H9 (cell line): ENCODE data around the gene PCOLCE2. TPM values are rescaled to one million over a fixed set of nuclear protein-coding genes. Genes with fewer than 3 reads are reported as not detected.

Source experiments
- DNase-seq: peaks from one replicate; pipeline ENCODE4 v3.0.0-alpha.2; 2017
- H2AFZ ChIP-seq: one replicate; pipeline ENCODE4 v1.6.1; 2013; ENCODE audit warnings: mild to moderate bottlenecking, low read length, control low read depth, moderate library complexity
- H2AK5ac ChIP-seq: 2 replicates; pipeline ENCODE4 v1.6.1; 2013; ENCODE audit warnings: low read length, control low read depth, mixed read lengths; ENCODE audit not compliant: insufficient read length
- H2BK120ac ChIP-seq: one replicate; pipeline ENCODE4 v1.6.1; 2013; ENCODE audit warnings: low read depth, mild to moderate bottlenecking, low read length, control low read depth, inconsistent platforms; ENCODE audit not compliant: poor library complexity, severe bottlenecking
- H2BK12ac ChIP-seq: 2 replicates; pipeline ENCODE4 v1.6.1; 2013; ENCODE audit warnings: low read length, control low read depth, mixed read lengths, low read depth; ENCODE audit not compliant: insufficient read length
- H2BK15ac ChIP-seq: 2 replicates; pipeline ENCODE4 v1.6.1; 2013; ENCODE audit warnings: low read depth, low read length, control low read depth
- H2BK20ac ChIP-seq: one replicate; pipeline ENCODE4 v1.6.1; 2013; ENCODE audit warnings: low read depth, mild to moderate bottlenecking, low read length, control low read depth, inconsistent platforms; ENCODE audit not compliant: poor library complexity, severe bottlenecking
- H2BK5ac ChIP-seq: 2 replicates; pipeline ENCODE4 v1.6.1; 2013; ENCODE audit warnings: low read length, control low read depth, mixed read lengths; ENCODE audit not compliant: insufficient read length
- H3K14ac ChIP-seq: 2 replicates; pipeline ENCODE4 v1.6.1; 2013; ENCODE audit warnings: low read length, control low read depth; ENCODE audit not compliant: insufficient read depth
- H3K18ac ChIP-seq: 2 replicates; pipeline ENCODE4 v1.6.1; 2013; ENCODE audit warnings: low read depth, mild to moderate bottlenecking, mixed read lengths, low read length, control low read depth; ENCODE audit not compliant: insufficient read length
- H3K23ac ChIP-seq: 2 replicates; pipeline ENCODE4 v1.6.1; 2013; ENCODE audit warnings: low read length, control low read depth, mixed read lengths, low read depth; ENCODE audit not compliant: insufficient read length
- H3K23me2 ChIP-seq: 2 replicates; pipeline ENCODE4 v1.6.1; 2013; ENCODE audit warnings: low read depth, mild to moderate bottlenecking, mixed read lengths, low read length, control low read depth; ENCODE audit not compliant: insufficient read length, poor library complexity, severe bottlenecking
- H3K27ac ChIP-seq: 2 replicates; pipeline ENCODE4 v1.5.1; 2013; ENCODE audit warnings: low read length, control low read depth, mixed read lengths, low read depth; ENCODE audit not compliant: insufficient read length
- H3K27me3 ChIP-seq: 2 replicates; pipeline ENCODE4 v1.6.1; 2013; ENCODE audit warnings: low read length, control low read depth, inconsistent platforms; ENCODE audit not compliant: insufficient read depth
- H3K4ac ChIP-seq: 2 replicates; pipeline ENCODE4 v1.6.1; 2013; ENCODE audit warnings: low read depth, mild to moderate bottlenecking, control low read depth, inconsistent platforms, low read length, moderate library complexity
- H3K4me1 ChIP-seq: 2 replicates; pipeline ENCODE4 v1.6.1; 2013; ENCODE audit warnings: low read length, control low read depth, inconsistent platforms; ENCODE audit not compliant: insufficient read depth
- H3K4me2 ChIP-seq: 2 replicates; pipeline ENCODE4 v1.6.1; 2013; ENCODE audit warnings: low read length, control low read depth, mixed read lengths; ENCODE audit not compliant: insufficient read length, insufficient read depth
- H3K56ac ChIP-seq: 2 replicates; pipeline ENCODE4 v1.6.1; 2013; ENCODE audit warnings: low read depth, mild to moderate bottlenecking, mixed read lengths, low read length, control low read depth; ENCODE audit not compliant: insufficient read length
- H3K79me1 ChIP-seq: 2 replicates; pipeline ENCODE4 v1.6.1; 2013; ENCODE audit warnings: low read depth, mild to moderate bottlenecking, moderate library complexity, low read length, control low read depth, inconsistent platforms; ENCODE audit not compliant: insufficient read depth, poor library complexity, severe bottlenecking
- H3K79me2 ChIP-seq: 2 replicates; pipeline ENCODE4 v1.6.1; 2013; ENCODE audit warnings: low read length, control low read depth, inconsistent platforms; ENCODE audit not compliant: insufficient read depth
- H3K9ac ChIP-seq: 2 replicates; pipeline ENCODE4 v1.6.1; 2013; ENCODE audit warnings: low read length, control low read depth, mixed read lengths; ENCODE audit not compliant: insufficient read length; ENCODE audit errors: extremely low read depth
- H3K9me3 ChIP-seq: one replicate; pipeline ENCODE4 v1.6.1; 2013; ENCODE audit warnings: low read depth, low read length, inconsistent platforms; ENCODE audit not compliant: control insufficient read depth
- H3T11ph ChIP-seq: one replicate; pipeline ENCODE4 v1.6.1; 2013; ENCODE audit warnings: mild to moderate bottlenecking, low read length, control low read depth, inconsistent platforms
- H4K20me1 ChIP-seq: one replicate; pipeline ENCODE4 v1.6.1; 2013; ENCODE audit not compliant: control insufficient read depth, insufficient read length, insufficient read depth
- H4K5ac ChIP-seq: 2 replicates; pipeline ENCODE4 v1.6.1; 2013; ENCODE audit warnings: low read depth, mild to moderate bottlenecking, mixed read lengths, low read length, control low read depth; ENCODE audit not compliant: insufficient read length
- H4K8ac ChIP-seq: replicated peaks from 2 replicates; pipeline ENCODE4 v1.6.1; 2013; ENCODE audit warnings: low read length, control low read depth, mixed read lengths, low read depth; ENCODE audit not compliant: insufficient read length
- H4K91ac ChIP-seq: 2 replicates; pipeline ENCODE4 v1.6.1; 2013; ENCODE audit warnings: low read depth, mild to moderate bottlenecking, moderate library complexity, mixed read lengths, low read length, control low read depth; ENCODE audit not compliant: insufficient read length
- H3K27ac Mint-ChIP-seq, 3 experiments: 2 replicates in 2 of 3; 3 replicates in 1 of 3; pipeline ENCODE4 v1.8.0; 2020 to 2021; ENCODE audit warnings: mixed read lengths in 3 of 3, mild to moderate bottlenecking in 1 of 3, moderate library complexity in 1 of 3
- H3K27me3 Mint-ChIP-seq: 2 replicates; pipeline ENCODE4 v1.8.0; 2021; ENCODE audit warnings: low read depth, mild to moderate bottlenecking, moderate library complexity, mixed read lengths
- H3K36me3 Mint-ChIP-seq, 3 experiments: 2 replicates in 2 of 3; 3 replicates in 1 of 3; pipeline ENCODE4 v1.8.0; 2020 to 2021; ENCODE audit warnings: low read depth in 3 of 3, mixed read lengths in 3 of 3; ENCODE audit not compliant: insufficient read depth in 1 of 3
- H3K4me1 Mint-ChIP-seq, 2 experiments: 2 replicates each; pipeline ENCODE4 v1.8.0; 2020; ENCODE audit warnings: mixed read lengths in 2 of 2
- H3K4me3 Mint-ChIP-seq, 2 experiments: 2 replicates in 1 of 2; 3 replicates in 1 of 2; pipeline ENCODE4 v1.8.0; 2020 to 2021; ENCODE audit warnings: mild to moderate bottlenecking in 2 of 2, mixed read lengths in 2 of 2, moderate library complexity in 1 of 2
- H3K9me3 Mint-ChIP-seq, 2 experiments: 2 replicates in 1 of 2; 3 replicates in 1 of 2; pipeline ENCODE4 v1.8.0; 2020; ENCODE audit warnings: mild to moderate bottlenecking in 2 of 2, mixed read lengths in 2 of 2, moderate library complexity in 1 of 2
- CTCF ChIP-seq: fragments of 200-600 bp; sonication (generic); conservative IDR thresholded peaks from 3 replicates; pipeline ENCODE4 v1.8.0; 2021; ENCODE audit warnings: antibody characterized with exemption, mild to moderate bottlenecking
- WGBS: extraction: QIAGEN DNeasy Blood & Tissue Kit; methylation state at CpG from one replicate; pipeline ENCODE4 v1.1.7; 2013; ENCODE audit warnings: missing lambda C conversion rate, low lambda C conversion rate, mixed read lengths; ENCODE audit not compliant: insufficient read length; ENCODE audit errors: extremely low coverage; 5-methylcytosine and 5-hydroxymethylcytosine counted together
- total RNA-seq: library from RNA; stranded (reverse); gene quantifications from 2 replicates; pipeline ENCODE4 v1.2.1, GENCODE V29; 2021

The PCOLCE2 gene
- total RNA-seq, 1 experiment from 2014 or later: 9.2 TPM

- Mint-ChIP-seq H3K9me3 (peaks cover 0 to 6% of the 10 kb centered on the region in 2 experiments; a peak in 1 of 5 replicates), H3K27me3 (no peaks in the 10 kb centered on the region; the same call in 1 of the 2 replicates), H3K27ac (no peak overlapping the region), H3K36me3 (no peaks in the 10 kb centered on the region), H3K4me3 (no peak overlapping the region), H3K4me1 (peaks cover 3 to 7% of the 10 kb centered on the region in 2 experiments; a peak in 2 of 4 replicates)
- H3K4me1 ChIP-seq: no peaks in the 10 kb centered on the region
- H3K27ac ChIP-seq: no peak overlapping the region
- H3K9ac ChIP-seq: no peak overlapping the region
- H4K8ac ChIP-seq: no peak overlapping the region
- no peak for DNase-seq
- H2BK5ac ChIP-seq: no peak overlapping the region
- no peak overlapping the region for H3K56ac ChIP-seq
- TF ChIP-seq CTCF: no peak
- no peak overlapping the region for H3T11ph ChIP-seq
- no peak overlapping the region for H3K23ac ChIP-seq
- no peaks in the 10 kb centered on the region for H3K23me2 ChIP-seq
- H4K91ac ChIP-seq: no peak overlapping the region
- H3K4ac ChIP-seq: no peak overlapping the region
- H2AK5ac ChIP-seq: no peak overlapping the region
- no peak overlapping the region for H2BK20ac ChIP-seq
- no peaks in the 10 kb centered on the region for H3K27me3 ChIP-seq
- no peak overlapping the region for H2BK120ac ChIP-seq
- H3K79me1 ChIP-seq: no peaks in the 10 kb centered on the region
- H3K9me3 ChIP-seq: no peaks in the 10 kb centered on the region
- no peak overlapping the region for H3K18ac ChIP-seq
- no CpG with 5 or more reads among the region's 2 CpGs for WGBS
- no peak overlapping the region for H4K5ac ChIP-seq
- no peaks in the 10 kb centered on the region for H3K79me2 ChIP-seq
- no peak overlapping the region for H2AFZ ChIP-seq
- H3K4me2 ChIP-seq: no peak overlapping the region
- no peak overlapping the region for H3K14ac ChIP-seq
- H2BK15ac ChIP-seq: no peak overlapping the region
- H2BK12ac ChIP-seq: no peak overlapping the region
- no peaks in the 10 kb centered on the region for H4K20me1 ChIP-seq
These were observed 8.9 kb upstream of the PCOLCE2 start for GRCh38 chr3:142897807-142898206.
